Thyroid gland (tissue), 4 donors: ENCODE results near the gene CCK. TPM values are rescaled to one million over a fixed set of nuclear protein-coding genes. Genes with fewer than 3 reads are reported as not detected.

Experiments
- DNase-seq, 2 donors: peaks; one replicate each; pipeline ENCODE4 v3.0.0-alpha.2; 2019
- H3K27ac ChIP-seq, 3 donors: fragments of 200-600 bp; sonication (generic); 1 replicate in 2 of 3; 2 replicates in 1 of 3; pipeline ENCODE4 v1.5.1; 2016 to 2019; ENCODE audit warnings: mild to moderate bottlenecking in 1 of 3, moderate library complexity in 1 of 3
- H3K27me3 ChIP-seq: fragments of 200-600 bp; sonication (generic); one replicate; pipeline ENCODE4 v1.5.1; 2019
- H3K36me3 ChIP-seq, 2 donors: fragments of 200-600 bp; sonication (generic); one replicate each; pipeline ENCODE4 v1.5.1; 2016 to 2019
- H3K4me1 ChIP-seq, 2 donors: fragments of 200-600 bp; sonication (generic); one replicate each; pipeline ENCODE4 v1.5.1; 2017 to 2019
- H3K4me3 ChIP-seq, 3 donors: fragments of 200-600 bp; sonication (generic); replicated peaks in 1 of 3; 1 replicate in 2 of 3; 2 replicates in 1 of 3; pipeline ENCODE4 v1.5.1; 2016; ENCODE audit warnings: mild to moderate bottlenecking in 1 of 3
- H3K9me3 ChIP-seq: fragments of 200-600 bp; sonication (generic); one replicate; pipeline ENCODE4 v1.5.1; 2017
- CTCF ChIP-seq, 6 experiments: fragments of 200-600 bp in 3 of 6; fragments of 450-650 bp in 3 of 6; sonication (generic) in 3 of 6; IDR thresholded peaks; one replicate each; pipeline ENCODE4 v1.5.1; 2016 to 2019; ENCODE audit warnings: antibody characterized with exemption in 6 of 6, mild to moderate bottlenecking in 2 of 6, inconsistent platforms in 1 of 6, moderate library complexity in 1 of 6
- POLR2A ChIP-seq, 2 donors: fragments of 450-650 bp; IDR thresholded peaks; one replicate each; pipeline ENCODE4 v1.6.1; 2017; ENCODE audit warnings: antibody characterized with exemption in 2 of 2, mild to moderate bottlenecking in 2 of 2, moderate library complexity in 1 of 2
- WGBS, 2 donors: methylation state at CpG; one replicate each; pipeline ENCODE4 v1.1.5; 2017; 5-methylcytosine and 5-hydroxymethylcytosine counted together
- intact Hi-C: fragments of 100-400 bp; cut with DNase I; formaldehyde crosslinking; loops from one replicate; pipeline ENCODE4 v1.15.1; 2023
- total RNA-seq, 4 donors: library from RNA; depleted of rRNA; stranded (reverse); fragments of >200 nt; gene quantifications; one replicate each; pipeline ENCODE4 v1.2.3, GENCODE V29; 2016

CCK gene
- total RNA-seq, 4 donors from 2014 or later, result 0.89 TPM; not detected in 3

GRCh38 chr3:42226470-42227425, 39.2 kb downstream of the CCK start:
- WGBS, 2 donors, result 76 to 83% methylated on average over 11 of the region's 11 CpGs
- intact Hi-C loops, result no loop called here
- no peak for DNase-seq

GRCh38 chr3:42225486-42226363, 40.3 kb downstream of the CCK start:
- peaks cover 29 to 30% of the 10 kb centered on the region in 2 donors for H3K36me3 ChIP-seq
- H3K27ac ChIP-seq, result no peak overlapping the region
- H3K9me3 ChIP-seq, result no peaks in the 10 kb centered on the region
- 87 to 94% methylated on average over 5 of the region's 5 CpGs for WGBS, 2 donors
- no peak overlapping the region for H3K4me3 ChIP-seq
- H3K27me3 ChIP-seq, result no peaks in the 10 kb centered on the region
- DNase-seq, result no peak
- intact Hi-C loops, result no loop called here
- no peak for TF ChIP-seq POLR2A (IDR thresholded peaks at IDR 0.05)
- TF ChIP-seq CTCF (IDR thresholded peaks at IDR 0.05), result no peak
- H3K4me1 ChIP-seq, result no peaks in the 10 kb centered on the region

More at GRCh38 chr3:42226470-42227425, 39.2 kb downstream of the CCK start:
- H3K4me1 ChIP-seq, result no peaks in the 10 kb centered on the region
- no peak overlapping the region for H3K4me3 ChIP-seq
- no peak overlapping the region for H3K27ac ChIP-seq
- no peak for TF ChIP-seq CTCF (IDR thresholded peaks at IDR 0.05)
- no peak for TF ChIP-seq POLR2A (IDR thresholded peaks at IDR 0.05)
- no peaks in the 10 kb centered on the region for H3K27me3 ChIP-seq
- H3K36me3 ChIP-seq, result peaks cover 25 to 28% of the 10 kb centered on the region in 2 donors
- H3K9me3 ChIP-seq, result no peaks in the 10 kb centered on the region

GRCh38 chr3:42224658-42225421, 41.1 kb downstream of the CCK start:
- Histone ChIP-seq H3K9me3 (no peaks in the 10 kb centered on the region), H3K27ac (no peak overlapping the region), H3K4me3 (no peak overlapping the region), H3K36me3 (peaks cover 36 to 37% of the 10 kb centered on the region in 2 donors), H3K4me1 (no peaks in the 10 kb centered on the region), H3K27me3 (no peaks in the 10 kb centered on the region)
- intact Hi-C loops, result no loop called here
- WGBS, 2 donors, result 79 to 88% methylated on average over 12 of the region's 12 CpGs
- no peak for DNase-seq
- TF ChIP-seq POLR2A (IDR thresholded peaks at IDR 0.05) (no peak), CTCF (IDR thresholded peaks at IDR 0.05) (no peak)

- no peaks in the 10 kb centered on the region for H3K4me1 ChIP-seq
- 86 to 93% methylated on average over 9 of the region's 9 CpGs for WGBS, 2 donors
- no peak overlapping the region for H3K27ac ChIP-seq
- H3K9me3 ChIP-seq, result no peaks in the 10 kb centered on the region
- H3K27me3 ChIP-seq, result no peaks in the 10 kb centered on the region
- H3K4me3 ChIP-seq, result no peak overlapping the region
- DNase-seq, result no peak
- TF ChIP-seq CTCF (IDR thresholded peaks at IDR 0.05) (no peak), POLR2A (IDR thresholded peaks at IDR 0.05) (no peak)
- H3K36me3 ChIP-seq, result peaks cover 38 to 40% of the 10 kb centered on the region in 2 donors
- intact Hi-C loops, result no loop called here
These were observed 41.8 kb downstream of the CCK start for GRCh38 chr3:42224178-42224577.
